Endothelial cell of umbilical vein (primary cell): ENCODE results near the gene TAGLN2. TPM values are rescaled to one million over a fixed set of nuclear protein-coding genes. Genes with fewer than 3 reads are reported as not detected.

ENCODE experiments used
- BruUV-seq: library from RNA; stranded (reverse); fragments of 400-500 nt; replicated peaks from 2 replicates; lab custom pipeline; 2021; lab: Mats Ljungman, UMichigan
- CTCF ChIA-PET: fragments of 300-600, 350-600 bp; sonication (Branson Sonifier 250); formaldehyde crosslinking; loops from one replicate; lab custom pipeline; 2021; ENCODE audit warnings: antibody characterized with exemption, inconsistent platforms; lab: Charles Lee
- POLR2A ChIA-PET: fragments of 300-600, 350-600 bp; sonication (Branson Sonifier 250); formaldehyde crosslinking; loops from one replicate; lab custom pipeline; 2021; ENCODE audit warnings: antibody characterized with exemption, inconsistent platforms; lab: Charles Lee
- DNase-seq: peaks from one replicate; pipeline ENCODE4 v3.0.0-alpha.2; 2011; ENCODE audit warnings: low read depth, low spot score
- FAIRE-seq: peaks from 2 replicates; lab custom pipeline; 2011; peaks lifted over from hg19 to GRCh38; lab: Jason Lieb, UNC
- H2AFZ ChIP-seq: 2 replicates; pipeline ENCODE4 v1.6.0; 2012; ENCODE audit warnings: low read depth, low read length, control low read depth, inconsistent platforms
- H3K27ac ChIP-seq: 2 replicates; pipeline ENCODE4 v1.5.1; 2011; ENCODE audit warnings: low read depth, mild to moderate bottlenecking, control low read depth, low read length, moderate library complexity; ENCODE audit not compliant: insufficient read depth
- H3K27me3 ChIP-seq, 2 experiments: 2 replicates each; pipeline versions ENCODE4 v1.6.0 to v1.6.1; 2011; ENCODE audit warnings: low read length in 2 of 2, mixed read lengths in 1 of 2; ENCODE audit not compliant: control insufficient read depth in 2 of 2, insufficient read depth in 2 of 2
- H3K36me3 ChIP-seq, 2 experiments: 2 replicates in 1 of 2; 3 replicates in 1 of 2; pipeline ENCODE4 v1.5.1; 2011; ENCODE audit warnings: low read length in 2 of 2, mild to moderate bottlenecking in 1 of 2, moderate library complexity in 1 of 2; ENCODE audit not compliant: control insufficient read depth in 2 of 2, insufficient read depth in 2 of 2; ENCODE audit errors: extremely low read depth in 1 of 2
- H3K4me1 ChIP-seq: 3 replicates; pipeline ENCODE4 v1.5.1; 2011; ENCODE audit warnings: mild to moderate bottlenecking, low read length; ENCODE audit not compliant: control insufficient read depth, insufficient read depth; ENCODE audit errors: extremely low read depth
- H3K4me2 ChIP-seq: 2 replicates; pipeline ENCODE4 v1.6.1; 2011; ENCODE audit warnings: low read length, control low read depth, mixed read lengths; ENCODE audit not compliant: insufficient read depth
- H3K4me3 ChIP-seq, 3 experiments: fragments of 200-600 bp in 1 of 3; sonication (generic), shearing (Covaris generic) in 1 of 3; replicated peaks in 1 of 3; 2 replicates each; pipeline ENCODE4 v1.5.1; 2011 to 2016; ENCODE audit warnings: control low read depth in 3 of 3, low read length in 3 of 3, mild to moderate bottlenecking in 2 of 3, inconsistent platforms in 1 of 3, low read depth in 1 of 3, moderate library complexity in 1 of 3; ENCODE audit not compliant: insufficient read depth in 1 of 3
- H3K79me2 ChIP-seq: 2 replicates; pipeline ENCODE4 v1.6.0; 2012; ENCODE audit warnings: low read length, inconsistent platforms; ENCODE audit not compliant: control insufficient read depth, insufficient read depth
- H3K9ac ChIP-seq: replicated peaks from 2 replicates; pipeline ENCODE3; 2011; ENCODE audit warnings: low read length, control low read depth; ENCODE audit not compliant: insufficient read depth; ENCODE audit errors: extremely low read depth
- H3K9me1 ChIP-seq: replicated peaks from 3 replicates; pipeline ENCODE4 v1.6.0; 2011; ENCODE audit warnings: mild to moderate bottlenecking, low read length; ENCODE audit not compliant: control insufficient read depth, insufficient read depth; ENCODE audit errors: extremely low read depth
- H3K9me3 ChIP-seq: replicated peaks from 2 replicates; pipeline ENCODE4 v1.5.1; 2012; ENCODE audit warnings: low read length, inconsistent platforms; ENCODE audit not compliant: control insufficient read depth, insufficient read depth
- H4K20me1 ChIP-seq: replicated peaks from 2 replicates; pipeline ENCODE3; 2011; ENCODE audit warnings: mild to moderate bottlenecking, low read length; ENCODE audit not compliant: control insufficient read depth, insufficient read depth; ENCODE audit errors: extremely low read depth
- EZH2 ChIP-seq: IDR thresholded peaks from 2 replicates; pipeline ENCODE4 v1.6.1; 2012; ENCODE audit warnings: borderline replicate concordance, low read depth, mild to moderate bottlenecking, moderate library complexity, low read length, inconsistent platforms; ENCODE audit not compliant: severe bottlenecking
- JUN ChIP-seq: IDR thresholded peaks from 2 replicates; pipeline ENCODE4 v1.6.1; 2011; ENCODE audit warnings: borderline replicate concordance, low read depth; ENCODE audit not compliant: insufficient read length, insufficient read depth
- MYC ChIP-seq: IDR thresholded peaks from one replicate; pipeline ENCODE4 v1.6.1; 2011; ENCODE audit warnings: mild to moderate bottlenecking, low read depth, low read length
- POLR2AphosphoS5 ChIP-seq: IDR thresholded peaks from 2 replicates; pipeline ENCODE4 v1.6.1; 2012; ENCODE audit warnings: low read depth, mild to moderate bottlenecking, control low read depth, low read length, moderate library complexity; ENCODE audit not compliant: insufficient read depth
- dilution Hi-C: fragments of 300-500 bp; cut with MboI; formaldehyde crosslinking; loops from one replicate; pipeline ENCODE4 v1.15.0; 2019; ENCODE audit warnings: low sequenced_read_pairs; ENCODE audit not compliant: extremely low pct_ligation_motif_present
- intact Hi-C: fragments of 100-400 bp; cut with micrococcal nuclease; formaldehyde crosslinking; loops from one replicate; pipeline ENCODE4 v1.10.0; 2022
- polyA plus RNA-seq, 4 experiments: library from polyadenylated mRNA; depleted of rRNA in 3 of 4; stranded (reverse) in 3 of 4; unstranded in 1 of 4; fragments of >200 nt; gene quantifications; 2 replicates each; pipeline versions ENCODE4 v1.2.1 to v1.2.3, GENCODE V29; 2011 to 2012; ENCODE audit warnings: missing spikeins in 1 of 4
- total RNA-seq: library from RNA; stranded (reverse); gene quantifications from 2 replicates; pipeline ENCODE4 v1.2.3, GENCODE V29; 2021
- TF ChIP-seq, protein P1 (sequence below), 2 donors: IDR thresholded peaks; 1 replicate in 1 of 2; 2 replicates in 1 of 2; pipeline ENCODE4 v1.5.1; 2011; ENCODE audit warnings: low read length in 2 of 2, mild to moderate bottlenecking in 2 of 2, moderate library complexity in 2 of 2, control low read depth in 1 of 2, inconsistent platforms in 1 of 2, low read depth in 1 of 2; ENCODE audit not compliant: insufficient read depth in 1 of 2; ENCODE audit errors: extremely low read depth in 1 of 2
- TF ChIP-seq, protein P2 (sequence below): IDR thresholded peaks from 2 replicates; pipeline ENCODE4 v1.6.1; 2011; ENCODE audit not compliant: insufficient read depth, insufficient read length

The TAGLN2 gene
- total and polyA plus RNA-seq, 2 donors (not counting 3 experiments of a cell fraction or from before 2014, with no cell fraction given), result 646 to 1,279 TPM

DNA sequence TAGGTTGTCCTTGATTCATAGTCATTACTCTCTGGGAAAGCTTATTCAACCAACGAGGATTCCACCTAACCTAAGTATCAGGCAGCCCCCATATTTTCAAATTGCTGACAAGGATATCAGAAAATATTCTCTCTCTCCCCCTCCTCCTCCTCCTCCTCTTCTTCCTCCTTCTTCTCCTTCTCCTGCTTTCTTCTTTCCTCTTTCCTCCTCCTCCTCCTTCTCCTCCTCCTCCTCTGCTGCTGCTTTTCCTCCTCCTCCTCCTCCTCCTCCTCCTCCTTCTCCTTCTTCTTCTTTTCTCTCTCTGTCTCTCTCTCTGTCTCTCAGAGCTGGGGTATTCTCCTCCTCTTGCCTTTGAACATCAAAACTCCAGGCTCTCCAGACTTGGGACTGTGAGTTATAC, 22.6 kb upstream of the TAGLN2 start:
- dilution Hi-C loops, result no loop called here
- BruUV-seq, result no TSS peak
- TF ChIP-seq MYC (no peak), JUN (no peak), EZH2 (no peak), POLR2AphosphoS5 (no peak)
- TF ChIP-seq, protein P1, sequence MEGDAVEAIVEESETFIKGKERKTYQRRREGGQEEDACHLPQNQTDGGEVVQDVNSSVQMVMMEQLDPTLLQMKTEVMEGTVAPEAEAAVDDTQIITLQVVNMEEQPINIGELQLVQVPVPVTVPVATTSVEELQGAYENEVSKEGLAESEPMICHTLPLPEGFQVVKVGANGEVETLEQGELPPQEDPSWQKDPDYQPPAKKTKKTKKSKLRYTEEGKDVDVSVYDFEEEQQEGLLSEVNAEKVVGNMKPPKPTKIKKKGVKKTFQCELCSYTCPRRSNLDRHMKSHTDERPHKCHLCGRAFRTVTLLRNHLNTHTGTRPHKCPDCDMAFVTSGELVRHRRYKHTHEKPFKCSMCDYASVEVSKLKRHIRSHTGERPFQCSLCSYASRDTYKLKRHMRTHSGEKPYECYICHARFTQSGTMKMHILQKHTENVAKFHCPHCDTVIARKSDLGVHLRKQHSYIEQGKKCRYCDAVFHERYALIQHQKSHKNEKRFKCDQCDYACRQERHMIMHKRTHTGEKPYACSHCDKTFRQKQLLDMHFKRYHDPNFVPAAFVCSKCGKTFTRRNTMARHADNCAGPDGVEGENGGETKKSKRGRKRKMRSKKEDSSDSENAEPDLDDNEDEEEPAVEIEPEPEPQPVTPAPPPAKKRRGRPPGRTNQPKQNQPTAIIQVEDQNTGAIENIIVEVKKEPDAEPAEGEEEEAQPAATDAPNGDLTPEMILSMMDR (IDR thresholded peaks at IDR 0.05; ENCODE audit: extremely low read depth in 1 of 2, insufficient read depth in 1 of 2, low read depth in 1 of 2, low read length in 2 of 2), result no peak
- TF ChIP-seq, protein P2, sequence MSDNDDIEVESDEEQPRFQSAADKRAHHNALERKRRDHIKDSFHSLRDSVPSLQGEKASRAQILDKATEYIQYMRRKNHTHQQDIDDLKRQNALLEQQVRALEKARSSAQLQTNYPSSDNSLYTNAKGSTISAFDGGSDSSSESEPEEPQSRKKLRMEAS, result no peak
- no peak overlapping the region for H3K27ac ChIP-seq
- H3K36me3 ChIP-seq, result no peaks in the 10 kb centered on the region
- no peaks in the 10 kb centered on the region for H4K20me1 ChIP-seq
- peaks cover 34 to 47% of the 10 kb centered on the region in 2 experiments for H3K27me3 ChIP-seq
- ChIA-PET POLR2A (no interaction called here), CTCF (interaction anchor here (1.3 kb wide), 1 partner anchor 60 kb away, joined by 5 read pairs; no protein-coding TSS in a partner anchor)
- no peak for FAIRE-seq
- no peaks in the 10 kb centered on the region for H3K79me2 ChIP-seq
- H3K9me3 ChIP-seq, result no peaks in the 10 kb centered on the region
- no peak for DNase-seq
- H2AFZ ChIP-seq, result no peak overlapping the region
- H3K4me2 ChIP-seq, result no peak overlapping the region
- H3K9me1 ChIP-seq, result no peaks in the 10 kb centered on the region
- intact Hi-C loops, result no loop called here
- H3K4me3 ChIP-seq, result no peak overlapping the region
- H3K9ac ChIP-seq, result no peak overlapping the region
- peaks cover 5% of the 10 kb centered on the region for H3K4me1 ChIP-seq
